ENCODE results near the gene MRPS15.

MRPS15 gene

DNA sequence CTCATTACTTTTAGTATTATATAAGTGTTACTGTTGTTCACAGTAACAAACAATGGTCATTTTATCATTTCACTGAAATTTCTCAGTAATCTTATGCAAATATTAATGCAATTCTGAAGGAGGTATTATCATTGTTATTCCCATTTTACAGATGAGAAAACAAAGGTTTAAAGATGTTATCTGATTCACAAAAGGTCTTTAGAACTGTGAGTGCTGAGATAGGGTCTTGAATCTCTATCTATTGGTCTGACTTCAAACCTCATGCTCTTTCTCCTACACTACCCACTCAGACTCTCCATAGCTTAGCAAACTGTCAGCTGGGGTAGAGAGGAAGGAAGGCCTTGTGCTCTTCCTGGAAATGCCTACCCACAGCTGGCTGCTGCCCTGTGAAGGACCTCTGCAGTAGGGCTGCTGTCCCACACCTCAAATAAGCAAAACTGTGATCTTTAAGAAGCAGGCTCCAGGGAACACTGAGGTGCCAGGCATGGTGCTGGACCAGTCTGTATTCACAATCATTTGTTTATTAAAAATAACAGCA, 7.7 kb downstream of the MRPS15 start:
- no peak for DNase-seq

DNA sequence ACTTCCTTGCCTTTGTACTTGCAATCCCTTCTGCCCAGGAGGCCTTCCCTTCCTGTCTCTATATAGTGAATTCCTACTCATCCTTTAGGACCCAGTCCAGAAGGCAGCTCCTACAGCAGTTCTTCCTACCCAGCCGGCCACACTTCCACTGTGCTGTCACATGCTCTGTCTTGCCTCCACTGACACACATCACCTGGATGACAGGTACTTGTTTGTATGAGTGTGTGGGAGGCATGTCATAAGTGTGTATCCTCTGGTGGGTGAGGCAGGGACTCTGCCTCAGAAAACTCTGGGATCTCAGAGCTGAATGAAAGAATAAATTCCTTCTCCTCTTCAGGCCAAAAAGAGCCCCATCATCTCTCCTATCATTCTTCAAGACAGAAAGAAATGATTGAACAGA, 8.8 kb downstream of the MRPS15 start:
- DNase-seq, result no peak

DNA sequence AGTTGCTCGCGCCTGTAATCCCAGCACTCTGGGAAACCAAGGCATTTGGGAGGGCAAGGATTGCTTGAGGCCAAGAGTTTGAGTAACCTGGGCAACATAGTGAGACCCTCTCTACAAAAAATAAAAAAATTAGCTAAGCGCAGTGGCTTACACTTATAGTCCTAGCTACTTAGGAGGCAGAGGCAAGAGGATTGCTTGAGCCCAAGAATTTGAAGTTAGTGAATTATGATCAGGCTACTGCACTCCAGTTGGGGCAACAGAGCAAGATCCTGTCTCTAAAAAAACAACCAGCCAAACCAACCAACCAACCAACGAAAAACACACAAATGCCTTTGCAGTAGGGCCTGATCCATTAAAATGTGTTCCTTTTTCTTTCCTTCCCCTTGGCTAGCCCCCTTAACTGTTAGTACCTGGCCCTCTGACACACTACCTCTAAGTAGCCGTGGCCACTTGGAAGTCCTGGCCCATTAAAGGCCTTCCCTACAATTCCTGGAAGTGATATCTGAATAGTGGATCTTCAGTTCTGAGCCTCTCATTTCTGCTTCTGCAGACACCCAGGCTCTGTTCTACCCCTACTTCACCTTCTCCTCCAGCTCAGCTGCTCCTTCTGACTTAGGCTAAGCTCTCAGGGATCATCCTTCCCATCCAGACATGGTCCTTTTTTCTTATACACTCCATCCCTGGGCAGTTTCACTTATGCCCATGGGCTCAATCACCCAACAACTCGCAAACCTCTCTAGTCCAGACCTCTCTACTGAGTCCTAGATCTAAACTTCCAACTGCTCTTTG, 10.4 kb downstream of the MRPS15 start:
- no peak for DNase-seq

DNA sequence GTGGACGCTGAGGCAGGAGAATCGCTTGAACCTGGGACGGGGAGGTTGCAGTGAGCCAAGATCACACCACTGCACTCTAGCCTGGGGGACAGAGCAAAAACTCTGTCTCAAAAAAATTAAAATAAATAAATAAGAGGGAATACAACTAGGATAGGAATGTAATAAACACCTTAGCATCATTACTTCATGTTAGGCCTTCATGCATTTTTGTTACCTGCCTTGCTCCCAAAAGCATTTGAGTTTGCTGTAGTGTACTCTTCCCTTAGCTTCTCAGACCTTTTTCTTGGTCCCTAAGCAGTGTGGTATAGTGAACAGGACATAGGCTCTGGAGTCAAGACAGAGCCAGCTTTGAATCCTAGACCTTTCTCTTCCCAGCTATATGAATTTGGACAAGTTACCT, 11.1 kb downstream of the MRPS15 start:
- DNase-seq, result no peak

DNA sequence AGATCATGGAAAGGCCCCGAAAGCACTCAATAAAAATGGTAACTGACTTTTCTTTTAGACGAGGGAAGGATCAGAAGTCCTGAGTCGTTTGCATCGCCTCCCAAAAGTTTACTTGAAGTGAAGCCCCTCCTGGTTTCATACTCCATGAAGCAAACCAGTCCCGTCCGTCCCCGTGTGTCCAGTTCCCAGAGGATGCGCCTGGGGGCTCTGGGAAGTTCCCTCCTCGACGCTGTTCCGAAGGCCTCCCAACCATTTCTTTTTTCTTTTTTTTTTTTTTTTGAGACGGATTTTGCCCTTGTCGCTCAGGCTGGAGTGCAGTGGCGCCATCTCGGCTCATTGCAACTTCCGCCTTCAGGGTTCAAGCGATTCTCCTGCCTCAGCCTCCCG, 13.3 kb downstream of the MRPS15 start:
- DNase-seq, result no peak

DNA sequence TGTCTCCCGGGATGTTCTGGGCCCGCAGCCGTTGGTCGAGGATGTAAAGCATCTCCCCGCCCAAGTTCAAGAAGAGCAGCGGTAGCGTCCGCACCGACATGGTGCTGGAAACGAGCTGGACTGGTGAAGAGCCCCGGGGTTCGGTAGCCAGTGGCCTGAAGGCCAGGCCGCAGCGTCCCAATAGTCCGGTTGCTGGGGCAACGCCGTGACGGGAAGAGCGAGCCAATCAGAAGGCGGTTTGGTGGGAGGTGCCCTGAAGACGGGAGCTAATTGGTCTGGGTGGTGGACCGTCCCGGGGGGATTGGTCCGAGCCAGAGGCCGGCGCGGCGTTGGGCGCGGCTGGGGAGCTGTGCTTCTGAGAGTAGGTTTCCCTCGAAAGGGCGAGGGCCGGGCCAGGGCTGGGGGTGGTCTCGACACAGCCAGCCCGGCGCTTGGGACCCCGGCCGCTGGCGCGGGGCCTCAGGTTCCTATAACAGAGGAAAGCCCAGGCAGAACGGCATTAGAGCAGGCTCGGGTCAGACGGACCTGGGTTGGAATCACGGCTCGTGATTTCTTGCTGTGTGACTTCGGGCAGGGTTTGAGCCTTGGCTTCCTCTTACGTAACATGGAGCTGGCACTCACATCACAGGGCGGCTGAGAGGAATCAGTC, 13.8 kb downstream of the MRPS15 start, which contains the start of gene OSCP1:
Gene OSCP1, minus strand, starts transcription at position 182 of the 649 bp plus-strand sequence. Its CDS starts 82 bp downstream, at position 100.
- peak; percentile 97 for DNase-seq

DNA sequence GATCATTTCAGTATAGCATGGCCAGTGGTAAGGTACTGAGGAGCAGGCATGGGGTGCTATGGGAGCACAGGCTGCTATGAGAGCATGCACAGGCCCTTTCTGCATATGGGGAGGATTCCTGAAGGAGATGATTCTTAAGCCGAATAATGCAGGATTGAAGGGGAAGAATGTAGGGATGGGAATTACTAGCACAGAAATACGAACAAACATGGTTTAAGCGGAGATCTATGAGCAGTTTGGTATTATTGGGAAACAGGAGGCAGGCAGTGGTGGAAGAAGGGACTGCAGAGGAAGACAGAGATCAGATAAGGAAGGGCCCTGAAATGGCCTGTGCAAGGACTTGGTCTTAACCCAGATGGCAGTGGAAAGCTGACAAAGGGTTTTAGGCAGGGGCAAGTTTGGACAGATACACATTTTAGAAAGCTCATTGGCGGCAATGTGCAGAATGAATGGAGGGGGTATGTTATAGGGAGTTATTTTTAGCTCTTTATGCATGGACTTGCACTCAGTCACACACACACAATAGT, 15.6 kb downstream of the MRPS15 start:
- no peak for DNase-seq

DNA sequence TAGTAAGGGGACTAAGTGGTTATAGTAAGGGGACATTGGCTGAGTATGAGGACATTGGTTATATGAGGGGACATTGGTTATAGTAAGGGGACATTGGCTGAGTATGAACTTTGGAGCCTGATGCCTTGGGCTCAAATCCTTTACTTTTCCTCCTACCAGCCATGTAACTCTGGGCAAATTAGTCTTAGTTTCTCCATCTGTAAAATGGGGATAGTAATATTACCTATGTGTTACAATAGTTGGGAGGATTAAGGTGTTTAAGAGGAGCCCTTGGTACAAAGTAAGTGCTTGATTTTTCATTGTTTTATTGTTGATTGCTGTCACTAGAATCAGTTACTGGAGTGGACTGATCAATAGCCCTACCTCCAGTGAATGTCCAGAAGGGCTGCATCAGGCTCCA, 16.7 kb downstream of the MRPS15 start:
- no peak for DNase-seq

DNA sequence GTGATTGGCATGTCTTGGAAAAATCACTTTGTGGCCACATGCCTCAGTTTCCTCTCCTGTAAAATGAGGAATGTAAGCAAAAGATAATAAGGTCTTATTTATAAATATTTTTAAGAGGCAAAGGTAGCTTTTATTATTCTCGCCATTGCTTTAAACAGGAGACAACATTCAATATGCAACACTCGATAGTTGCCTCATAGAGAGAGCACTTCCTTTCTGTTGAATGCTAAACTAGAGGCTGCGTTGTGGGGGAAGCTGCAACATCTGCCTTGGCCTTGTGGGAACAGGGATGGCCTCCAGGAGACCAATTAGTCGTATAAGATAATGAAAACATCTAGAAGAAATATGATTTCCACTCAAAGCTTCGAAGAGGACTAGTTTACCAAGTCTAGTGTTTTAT, 17.4 kb downstream of the MRPS15 start:
- DNase-seq, result no peak

DNA sequence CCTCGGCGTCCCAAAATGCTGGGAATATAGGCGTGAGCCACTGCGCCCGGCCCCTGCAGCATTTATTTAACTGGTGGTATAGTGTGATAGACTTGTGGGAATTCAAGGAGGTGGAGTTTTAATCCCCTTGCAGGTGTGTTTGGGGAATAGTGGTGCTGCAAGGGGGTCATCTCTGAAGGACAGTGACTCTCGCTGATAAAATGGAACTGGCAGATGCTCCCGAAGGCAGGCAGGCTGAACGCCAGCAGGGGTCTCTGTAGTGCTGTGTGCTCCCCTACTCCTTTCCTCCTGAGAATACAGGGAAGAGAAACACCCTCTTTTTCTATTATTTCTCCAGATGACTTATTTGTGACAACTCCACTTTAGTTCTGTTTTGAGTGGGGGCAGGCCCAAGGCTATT, 17.9 kb downstream of the MRPS15 start:
- no peak for DNase-seq

DNA sequence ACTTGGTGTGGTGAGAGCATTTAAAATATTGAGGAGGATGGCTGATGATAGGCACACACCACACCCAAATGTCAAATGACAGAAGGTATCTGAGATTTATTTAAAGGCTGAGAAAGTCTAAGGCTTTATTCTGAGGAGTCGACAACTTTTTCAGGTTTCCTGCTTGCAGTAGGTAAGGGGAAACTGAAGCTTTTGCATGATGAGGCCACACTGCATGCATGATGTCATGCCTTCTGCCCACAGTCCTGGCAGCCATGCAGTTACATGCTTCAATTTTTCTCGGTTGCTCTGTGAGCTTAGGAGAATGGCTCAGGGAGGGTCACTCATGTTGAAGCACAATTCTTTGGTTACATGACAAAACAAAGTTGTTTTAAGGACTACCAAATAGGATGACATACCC, 20.9 kb downstream of the MRPS15 start:
- DNase-seq, result no peak

DNA sequence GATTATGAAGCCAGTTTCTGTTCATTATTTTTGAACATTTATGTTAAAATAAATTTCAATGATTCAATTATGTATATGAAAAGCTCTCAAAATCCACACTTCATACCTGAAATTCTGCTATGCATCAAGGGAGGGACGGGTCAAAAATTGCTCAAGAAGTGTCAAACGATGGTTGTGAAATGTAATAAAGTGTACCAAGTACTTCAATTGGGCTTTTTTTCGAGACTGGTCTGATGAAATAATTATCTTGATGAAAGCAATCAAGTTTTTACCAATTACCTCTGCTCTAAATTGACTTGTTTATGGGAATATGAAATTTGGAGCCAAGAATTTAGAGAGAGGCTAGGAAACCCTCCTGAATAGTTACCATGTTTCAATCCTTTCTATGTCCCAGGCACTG, 21.8 kb downstream of the MRPS15 start:
- DNase-seq, result no peak

DNA sequence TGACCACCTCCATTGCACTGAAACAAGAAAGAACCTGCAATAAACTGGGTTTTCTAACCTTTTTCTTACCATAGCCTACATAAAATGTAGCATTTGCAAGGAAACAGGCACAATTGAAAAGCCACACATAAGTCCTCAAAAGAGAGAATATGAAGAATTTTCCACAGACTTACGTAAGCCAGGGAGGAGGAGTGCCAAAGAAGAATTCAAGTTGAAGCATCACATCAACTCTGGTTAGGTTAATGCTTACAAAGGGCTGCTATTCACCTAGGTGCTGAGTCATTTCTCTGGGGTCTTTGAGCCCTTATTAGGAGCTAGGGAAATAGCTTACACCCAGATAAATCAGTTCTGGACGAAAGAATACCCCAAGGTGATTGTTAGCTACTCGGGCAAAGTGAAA, 23.5 kb downstream of the MRPS15 start:
- DNase-seq, result no peak

DNA sequence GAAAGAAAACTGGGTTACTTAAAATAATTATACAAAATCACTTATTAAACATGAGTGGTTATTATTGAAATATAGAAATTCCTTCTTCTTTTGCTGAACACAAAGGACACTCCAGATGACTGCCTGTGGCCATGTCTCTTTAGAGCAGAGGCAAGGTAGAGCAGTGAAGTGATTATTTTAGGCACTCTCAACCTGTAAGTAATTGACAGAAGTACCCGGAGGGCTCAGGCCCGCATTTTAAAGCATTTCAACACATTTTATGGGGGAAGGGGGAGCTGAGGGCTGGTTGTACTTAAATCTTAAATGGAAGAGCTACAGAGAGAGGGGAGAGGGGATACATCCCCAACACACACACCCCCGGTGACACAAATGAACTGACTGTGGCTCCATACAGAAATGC, 24.1 kb downstream of the MRPS15 start:
- no peak for DNase-seq

DNA sequence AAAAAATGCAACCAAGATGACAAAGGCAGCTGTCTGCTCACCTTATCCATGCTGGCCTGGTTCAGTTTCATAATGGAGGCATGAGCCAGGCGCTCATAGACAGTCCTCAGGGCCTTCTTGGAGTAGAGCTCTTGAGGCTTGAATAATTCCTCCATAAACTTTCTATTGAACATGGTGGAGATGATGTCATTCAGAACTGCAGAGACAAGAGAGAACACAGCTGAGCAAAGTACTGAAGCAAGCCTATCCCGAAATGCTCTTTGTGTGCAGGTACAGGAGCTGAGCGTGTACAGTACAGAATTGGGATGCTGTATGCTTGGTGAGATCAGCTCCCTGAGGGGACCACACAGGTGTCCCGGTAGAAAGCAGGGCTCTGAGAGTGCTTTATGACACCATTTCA, 25.5 kb downstream of the MRPS15 start:
- DNase-seq, result no peak

DNA sequence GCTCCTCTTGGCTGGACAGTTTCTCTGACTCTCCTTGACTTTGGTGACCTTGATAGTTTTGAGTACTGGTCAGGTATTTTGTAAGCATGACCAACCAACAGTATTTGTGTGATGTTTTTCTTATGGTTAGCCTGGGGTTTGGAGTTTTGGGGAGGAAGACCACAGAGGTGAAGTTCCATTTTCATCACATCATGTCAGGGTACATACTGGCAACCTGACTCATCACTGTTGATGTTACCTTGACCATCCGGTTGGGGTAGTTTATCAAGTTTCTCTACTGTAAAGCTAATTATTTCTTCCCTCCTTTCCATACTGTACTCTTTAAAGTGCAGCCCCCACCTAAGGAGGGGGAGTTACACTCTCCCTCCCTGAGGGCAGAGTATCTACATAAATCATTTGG, 27.4 kb downstream of the MRPS15 start:
- DNase-seq, result no peak

DNA sequence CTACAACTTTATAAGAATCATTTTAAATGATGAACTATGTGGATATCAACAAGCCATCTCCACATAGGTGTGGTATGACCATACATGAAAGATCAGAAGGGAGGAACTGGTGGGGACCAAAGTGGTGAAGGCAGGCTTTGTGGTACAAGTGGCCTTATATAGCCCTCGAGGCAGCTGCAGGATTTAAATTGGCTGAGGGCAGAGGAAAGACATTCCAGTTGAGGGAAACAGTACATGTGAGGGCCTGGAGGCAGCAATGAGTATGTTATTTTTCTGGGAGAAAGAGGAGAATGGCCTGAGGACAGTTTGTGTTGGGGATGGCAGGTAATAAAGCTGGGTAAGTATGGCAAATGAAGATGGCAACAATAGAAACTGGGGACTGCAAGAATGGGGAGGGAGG, 31.1 kb downstream of the MRPS15 start:
- no peak for DNase-seq

DNA sequence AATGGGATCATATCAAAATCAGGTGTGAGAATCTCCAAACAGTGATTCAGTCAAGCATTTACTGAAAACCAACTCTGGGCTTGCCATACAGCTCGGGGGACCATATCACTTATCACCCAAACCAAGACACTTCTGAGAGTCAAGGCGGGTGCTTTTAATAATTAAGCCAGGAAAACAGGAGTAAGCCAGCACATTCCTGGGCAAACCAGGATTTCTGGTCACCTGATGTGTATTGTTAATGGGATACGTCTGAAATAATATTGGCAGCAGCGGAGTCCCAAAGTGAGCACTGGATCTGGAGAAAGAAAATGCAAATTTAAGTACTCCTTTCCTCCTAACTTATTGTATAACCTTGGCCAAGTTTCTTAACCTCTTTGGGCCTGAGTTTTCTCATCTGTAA, 31.6 kb downstream of the MRPS15 start:
- DNase-seq, result no peak

DNA sequence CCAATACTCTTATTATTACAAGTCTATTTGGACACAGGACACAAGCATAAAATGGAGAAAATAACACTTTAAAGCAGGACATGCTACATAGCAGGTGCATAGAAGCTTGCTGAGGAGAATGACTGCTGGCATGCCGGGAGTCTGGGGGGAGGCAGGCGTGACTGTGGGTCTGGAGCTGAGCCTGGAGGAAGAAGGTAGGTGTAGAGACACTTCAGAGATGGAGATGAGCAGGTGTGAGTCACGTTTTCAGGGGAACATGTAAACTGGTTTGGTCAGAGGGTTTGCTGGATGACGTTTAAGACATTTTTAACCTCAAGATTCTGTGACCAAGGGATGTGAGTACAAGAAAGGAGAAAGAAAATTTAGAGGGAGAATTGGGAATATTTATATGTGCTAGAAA, 38.4 kb downstream of the MRPS15 start:
- DNase-seq, result no peak

DNA sequence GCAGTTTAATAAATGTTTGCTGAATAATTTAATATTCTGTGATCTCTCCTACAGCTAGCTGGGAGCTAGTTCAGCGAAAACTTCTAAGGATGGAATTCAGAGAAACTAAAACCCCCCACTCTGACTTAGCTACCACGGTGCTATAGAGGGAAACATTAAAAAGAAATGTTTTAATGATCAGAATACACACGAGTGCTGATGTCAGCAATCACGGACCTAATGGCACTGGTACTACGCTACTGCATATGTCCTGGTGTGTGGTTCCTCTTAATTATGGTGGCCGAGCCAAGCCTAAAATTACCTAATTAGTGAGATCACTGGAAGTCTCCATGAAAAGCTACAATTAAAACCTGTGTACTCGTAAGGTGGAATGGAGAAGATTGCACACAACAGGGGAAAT, 42.5 kb downstream of the MRPS15 start:
- no peak for DNase-seq

DNA sequence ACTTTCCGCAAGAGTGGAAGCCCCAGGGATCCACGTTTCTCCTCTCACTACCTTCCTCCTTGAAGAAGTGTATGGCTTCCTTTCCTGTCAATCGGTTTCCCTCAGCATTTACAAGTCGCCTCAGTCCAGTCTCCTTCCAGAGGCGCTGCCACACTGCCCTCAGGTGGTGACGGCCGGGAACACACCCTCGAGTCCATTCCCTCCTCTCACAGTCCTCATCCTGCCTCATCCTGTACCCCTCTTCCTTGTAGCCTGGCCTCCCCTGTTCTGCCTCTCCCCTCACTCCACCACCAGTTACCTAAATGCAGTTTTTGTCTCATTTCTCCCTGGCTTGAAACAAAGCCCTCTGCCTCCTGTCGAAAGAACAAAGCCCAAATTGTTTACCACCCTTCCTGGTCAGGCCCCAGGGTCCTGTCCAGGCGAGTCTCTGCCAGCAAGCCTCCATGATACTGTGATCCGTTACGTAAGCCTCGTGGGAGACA, 43.3 kb downstream of the MRPS15 start:
- peak; percentile 92 for DNase-seq

DNA sequence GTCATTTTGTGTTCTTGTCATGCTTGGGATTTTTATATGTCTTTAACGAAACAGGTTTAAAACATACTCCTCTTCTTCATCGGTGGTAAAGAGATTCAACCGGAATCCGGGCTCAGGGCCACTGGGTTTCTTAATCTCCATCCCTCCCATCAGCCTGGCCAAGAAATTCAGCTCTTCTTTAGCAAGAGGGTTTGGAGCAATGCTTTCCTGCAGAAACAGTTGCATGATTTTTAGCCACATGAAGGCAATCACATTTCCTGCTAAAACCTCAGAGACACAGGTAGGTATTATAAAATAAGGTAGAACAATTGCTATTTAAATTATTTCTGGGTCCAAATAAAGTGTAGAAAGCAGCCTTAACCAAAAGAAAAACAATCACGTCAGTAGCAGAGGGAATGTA, 43.8 kb downstream of the MRPS15 start:
- no peak for DNase-seq

DNA sequence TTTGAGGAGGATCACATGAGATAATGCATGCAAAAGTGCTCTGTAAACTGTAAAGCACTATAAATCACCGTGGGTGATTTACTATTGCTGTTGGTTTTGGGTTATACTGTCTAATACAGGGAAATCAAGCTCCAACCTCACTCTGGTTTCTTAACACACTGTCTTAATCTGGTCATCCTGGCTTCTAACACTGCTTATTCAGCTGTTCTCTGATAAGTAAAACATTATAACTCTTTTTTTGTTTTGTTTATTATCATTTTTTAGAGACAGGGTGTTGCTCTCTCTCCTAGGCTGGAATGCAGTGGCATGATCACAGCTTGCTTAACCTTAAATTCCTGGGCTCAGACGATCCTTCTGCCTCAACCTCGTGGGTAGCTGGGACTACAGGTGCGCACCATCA, 44.6 kb downstream of the MRPS15 start:
- no peak for DNase-seq

DNA sequence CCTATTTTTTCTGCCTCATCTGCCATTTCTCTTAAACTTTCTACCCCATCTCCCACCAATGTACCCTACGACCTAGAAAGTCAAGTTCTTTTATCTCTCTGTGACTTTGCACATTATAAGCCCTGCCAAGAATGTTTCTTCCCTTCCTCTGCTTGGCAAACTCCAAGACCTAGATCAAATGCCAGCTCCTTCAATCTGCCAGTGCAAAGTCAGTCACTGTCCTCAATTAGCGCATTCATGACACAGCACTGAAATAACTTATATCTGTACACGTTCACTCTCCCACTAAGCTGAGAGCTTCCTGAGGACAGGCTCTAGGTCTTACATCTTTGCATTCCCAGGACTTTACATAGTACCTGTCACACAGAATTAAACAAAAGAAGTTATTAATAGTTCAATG, 45.0 kb downstream of the MRPS15 start:
- no peak for DNase-seq
